Measurements from ENCODE around the gene LCN6. TPM values are rescaled to one million over a fixed set of nuclear protein-coding genes. Genes with fewer than 3 reads are reported as not detected.
A peak's percentile ranks its signal among the peaks of the same experiment; 100 is the strongest.

LCN6 gene
- total and polyA plus RNA-seq, 2 of the 13 experiments (the other 11 are each of a cell fraction or from before 2014, with no cell fraction given): not detected

- TF ChIP-seq TFDP2 (CRISPR knock-in tag; IDR thresholded peaks at IDR 0.05) (peak; percentile 81), RARA (CRISPR knock-in tag; IDR thresholded peaks at IDR 0.05) (peak; percentile 63), SNAPC2 (CRISPR knock-in tag; IDR thresholded peaks at IDR 0.05) (0 out of 2 replicates have a peak, but pooled peaks have one; percentile 39), TRIM22 (IDR thresholded peaks at IDR 0.05) (no peak), MYPOP (CRISPR knock-in tag; IDR thresholded peaks at IDR 0.05) (peak; percentile 79; the same call in 1 of the 2 replicates), POLR2G (IDR thresholded peaks at IDR 0.05; ENCODE audit: low read depth, low read length) (peak; percentile 100), SOX13 (IDR thresholded peaks at IDR 0.05) (peak; percentile 52; the same call in 1 of the 2 replicates), SOX13 (CRISPR knock-in tag; conservative IDR thresholded peaks at IDR 0.05 in 1 of 2, IDR thresholded peaks at IDR 0.05 in 1 of 2) (peak in 1 of 2 experiments; percentile 69; a peak in 2 of 4 replicates), ZFP62 (CRISPR knock-in tag; IDR thresholded peaks at IDR 0.05) (no peak), ZNF597 (CRISPR knock-in tag; IDR thresholded peaks at IDR 0.05) (0 out of 2 replicates have a peak, but pooled peaks have one; percentile 87), ZNF615 (CRISPR knock-in tag; IDR thresholded peaks at IDR 0.05; ENCODE audit: borderline replicate concordance) (no peak), GPN1 (CRISPR knock-in tag; IDR thresholded peaks at IDR 0.05; ENCODE audit: borderline replicate concordance) (no peak), KDM2A (CRISPR knock-in tag; IDR thresholded peaks at IDR 0.05; ENCODE audit: borderline replicate concordance, low read depth) (peak; percentile 89), ZNF703 (CRISPR knock-in tag; IDR thresholded peaks at IDR 0.05; ENCODE audit: borderline replicate concordance) (peak; percentile 86; the same call in 1 of the 2 replicates), THAP8 (CRISPR knock-in tag; IDR thresholded peaks at IDR 0.05; ENCODE audit: borderline replicate concordance) (peak; percentile 92; the same call in 1 of the 2 replicates), JARID2 (CRISPR knock-in tag; IDR thresholded peaks at IDR 0.05; ENCODE audit: insufficient replicate concordance) (no peak), BHLHE40 (IDR thresholded peaks at IDR 0.05; ENCODE audit: low read length) (peak; percentile 86), TCF7 (IDR thresholded peaks at IDR 0.05; ENCODE audit: low read depth) (no peak), ZNF367 (CRISPR knock-in tag; IDR thresholded peaks at IDR 0.05; ENCODE audit: borderline replicate concordance) (no peak; the same call in 1 of the 2 replicates), SALL1 (CRISPR knock-in tag; IDR thresholded peaks at IDR 0.05) (peak; percentile 87), TFE3 (CRISPR knock-in tag; IDR thresholded peaks at IDR 0.05) (peak; percentile 77)
These were observed 20.2 kb downstream of the LCN6 start (continued) for GRCh38 chr9:136728080-136728547.
